Astrocyte (in vitro differentiated cells and primary cell): ENCODE measurements around the gene ENPP7. TPM values are rescaled to one million over a fixed set of nuclear protein-coding genes. Genes with fewer than 3 reads are reported as not detected.

Source experiments
- DNase-seq: peaks from one replicate; pipeline ENCODE4 v3.0.0-alpha.2; 2010; ENCODE audit warnings: low read depth
- FAIRE-seq: peaks from 2 replicates; lab custom pipeline; 2011; peaks lifted over from hg19 to GRCh38; lab: Jason Lieb, UNC
- H2AFZ ChIP-seq: 2 replicates; pipeline ENCODE4 v1.6.0; 2012; ENCODE audit warnings: low read depth, low read length, inconsistent platforms
- H3K27ac ChIP-seq: 2 replicates; pipeline ENCODE4 v1.5.1; 2011; ENCODE audit warnings: low read depth, low read length, inconsistent platforms
- H3K27me3 ChIP-seq: 2 replicates; pipeline ENCODE4 v1.6.0; 2011; ENCODE audit warnings: low read length, inconsistent platforms; ENCODE audit not compliant: insufficient read depth
- H3K36me3 ChIP-seq: 2 replicates; pipeline ENCODE4 v1.5.1; 2011; ENCODE audit warnings: low read length, inconsistent platforms; ENCODE audit not compliant: insufficient read depth
- H3K4me1 ChIP-seq: 2 replicates; pipeline ENCODE4 v1.5.1; 2011; ENCODE audit warnings: low read length, inconsistent platforms; ENCODE audit not compliant: insufficient read depth
- H3K4me2 ChIP-seq: 2 replicates; pipeline ENCODE4 v1.6.0; 2012; ENCODE audit warnings: low read length, inconsistent platforms
- H3K4me3 ChIP-seq: 2 replicates; pipeline ENCODE4 v1.5.1; 2011; ENCODE audit warnings: low read depth, mild to moderate bottlenecking, low read length, inconsistent platforms; ENCODE audit not compliant: insufficient read depth
- H3K79me2 ChIP-seq: 2 replicates; pipeline ENCODE4 v1.6.0; 2012; ENCODE audit warnings: mild to moderate bottlenecking, low read length, inconsistent platforms; ENCODE audit not compliant: insufficient read depth
- H3K9ac ChIP-seq: 2 replicates; pipeline ENCODE4 v1.6.0; 2012; ENCODE audit warnings: mild to moderate bottlenecking, low read length, inconsistent platforms
- H3K9me3 ChIP-seq: 2 replicates; pipeline ENCODE4 v1.5.1; 2012; ENCODE audit warnings: low read depth, mild to moderate bottlenecking, low read length, inconsistent platforms; ENCODE audit not compliant: insufficient read depth
- H4K20me1 ChIP-seq: 2 replicates; pipeline ENCODE4 v1.6.0; 2012; ENCODE audit warnings: low read length, inconsistent platforms; ENCODE audit not compliant: insufficient read depth
- H3K27ac Mint-ChIP-seq: one replicate; pipeline ENCODE4 v1.8.0; 2021; ENCODE audit warnings: mild to moderate bottlenecking, mixed read lengths; ENCODE audit not compliant: unreplicated experiment
- H3K27me3 Mint-ChIP-seq: one replicate; pipeline ENCODE4 v1.8.0; 2021; ENCODE audit warnings: low read depth, mixed read lengths; ENCODE audit not compliant: unreplicated experiment
- H3K36me3 Mint-ChIP-seq: one replicate; pipeline ENCODE4 v1.8.0; 2021; ENCODE audit warnings: low read depth, mixed read lengths; ENCODE audit not compliant: unreplicated experiment
- H3K4me1 Mint-ChIP-seq: one replicate; pipeline ENCODE4 v1.8.0; 2021; ENCODE audit warnings: low read depth, mixed read lengths; ENCODE audit not compliant: unreplicated experiment
- H3K4me3 Mint-ChIP-seq: one replicate; pipeline ENCODE4 v1.8.0; 2021; ENCODE audit warnings: mild to moderate bottlenecking, moderate library complexity, mixed read lengths; ENCODE audit not compliant: unreplicated experiment
- H3K9me3 Mint-ChIP-seq: one replicate; pipeline ENCODE4 v1.8.0; 2021; ENCODE audit warnings: mild to moderate bottlenecking, mixed read lengths; ENCODE audit not compliant: unreplicated experiment
- CTCF ChIP-seq: IDR thresholded peaks from 2 replicates; pipeline ENCODE4 v1.5.1; 2011; ENCODE audit warnings: low read depth, mild to moderate bottlenecking, inconsistent platforms, low read length, moderate library complexity; ENCODE audit not compliant: insufficient read depth
- EZH2 ChIP-seq: IDR thresholded peaks from 2 replicates; pipeline ENCODE4 v1.6.1; 2012; ENCODE audit warnings: mild to moderate bottlenecking, low read length, inconsistent platforms; ENCODE audit not compliant: insufficient read depth
- total RNA-seq: library from RNA; stranded (reverse); gene quantifications from 2 replicates; pipeline ENCODE4 v1.2.1, GENCODE V29; 2021

Gene ENPP7
- total RNA-seq, 1 donor from 2014 or later: not detected

DNA sequence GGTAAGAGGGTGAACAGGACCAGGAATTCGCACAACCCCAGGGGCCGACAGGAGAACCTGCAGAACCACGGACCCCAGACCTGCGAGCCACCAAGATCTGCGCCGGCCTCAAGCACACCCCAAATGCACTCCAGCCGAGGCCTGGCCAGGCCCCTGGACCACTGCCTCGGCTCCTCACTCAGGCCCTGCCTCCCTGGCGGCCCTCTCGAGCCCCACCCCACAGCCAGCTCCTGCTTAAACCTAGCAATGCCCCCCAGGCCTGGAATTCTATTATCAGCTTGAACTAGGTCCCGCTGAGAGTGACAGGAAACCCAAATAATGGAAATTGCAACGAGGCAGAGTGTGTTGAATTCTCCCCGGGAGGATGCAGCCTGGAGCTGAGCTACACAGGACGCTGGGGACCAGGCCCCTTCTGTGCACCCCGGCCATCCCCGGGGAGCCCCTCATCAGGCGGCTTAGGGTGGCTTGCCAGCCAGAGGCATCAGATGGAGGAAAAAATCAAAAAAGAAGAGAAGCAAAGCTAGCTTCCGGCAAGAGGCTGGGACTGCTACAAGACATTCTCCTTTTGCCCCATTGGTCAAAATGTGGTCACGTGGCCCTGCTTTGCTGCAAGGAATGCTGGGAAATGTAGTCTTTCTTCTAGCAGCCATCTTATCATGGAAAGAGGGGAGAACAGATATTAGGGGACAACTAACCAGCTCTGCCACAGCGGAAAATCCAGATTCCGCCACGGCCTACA lies 2.4 kb upstream of the ENPP7 start:
- no peaks in the 10 kb centered on the region for H3K36me3 ChIP-seq
- H4K20me1 ChIP-seq: no peaks in the 10 kb centered on the region
- Mint-ChIP-seq H3K4me3 (no peak overlapping the region), H3K9me3 (no peaks in the 10 kb centered on the region), H3K4me1 (no peaks in the 10 kb centered on the region), H3K27me3 (peaks cover 12% of the 10 kb centered on the region), H3K36me3 (peaks cover 2% of the 10 kb centered on the region), H3K27ac (peak overlapping the region; percentile 62)
- peak overlapping the region; percentile 85 for H3K4me2 ChIP-seq
- DNase-seq (peak; percentile 80), FAIRE-seq (peak; percentile 54)
- peak overlapping the region; percentile 52 for H3K9ac ChIP-seq
- no peaks in the 10 kb centered on the region for H3K27me3 ChIP-seq
- H3K9me3 ChIP-seq: no peaks in the 10 kb centered on the region
- H3K4me3 ChIP-seq: peak overlapping the region; percentile 42
- H3K27ac ChIP-seq: no peak overlapping the region
- TF ChIP-seq CTCF (no peak), EZH2 (no peak)
- H3K79me2 ChIP-seq: no peaks in the 10 kb centered on the region
- peak overlapping the region; percentile 98 for H2AFZ ChIP-seq
- peaks cover 4% of the 10 kb centered on the region for H3K4me1 ChIP-seq

GRCh38 chr17:79728908-79729471 lies 1.8 kb upstream of the ENPP7 start:
- Histone ChIP-seq H3K9me3 (no peaks in the 10 kb centered on the region), H4K20me1 (no peaks in the 10 kb centered on the region), H3K9ac (no peak overlapping the region), H3K36me3 (no peaks in the 10 kb centered on the region), H3K4me3 (no peak overlapping the region), H3K4me1 (peaks cover 4% of the 10 kb centered on the region), H3K27ac (no peak overlapping the region), H2AFZ (peak overlapping the region; percentile 98), H3K79me2 (no peaks in the 10 kb centered on the region), H3K27me3 (no peaks in the 10 kb centered on the region), H3K4me2 (peak overlapping the region; percentile 85)
- Mint-ChIP-seq H3K27me3 (peaks cover 14% of the 10 kb centered on the region), H3K36me3 (peaks cover 2% of the 10 kb centered on the region), H3K27ac (peak overlapping the region; percentile 34), H3K4me1 (no peaks in the 10 kb centered on the region), H3K4me3 (no peak overlapping the region), H3K9me3 (no peaks in the 10 kb centered on the region)
- FAIRE-seq (no peak), DNase-seq (no peak)
- no peak for TF ChIP-seq EZH2
- TF ChIP-seq CTCF: no peak

DNA sequence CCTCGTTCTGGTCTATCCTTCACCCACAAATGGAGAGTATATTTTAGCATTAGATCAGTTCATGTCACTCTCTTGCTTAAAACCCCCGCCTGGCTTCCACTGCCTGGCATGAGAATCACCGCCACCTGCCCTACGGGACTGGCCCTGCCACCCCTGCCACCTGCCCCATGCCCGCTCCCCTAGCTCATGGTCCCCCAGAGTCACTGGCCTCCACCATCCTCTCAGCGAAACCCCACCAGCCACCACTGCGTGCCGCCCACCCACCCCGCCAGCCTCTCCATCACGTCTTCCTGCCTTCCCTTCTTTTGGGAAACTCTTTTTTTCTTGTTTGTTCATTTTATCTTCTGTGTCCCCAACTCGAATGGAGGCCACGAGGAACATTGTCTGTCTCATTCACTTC lies 982 bp upstream of the ENPP7 start:
- Histone ChIP-seq H3K4me1 (peaks cover 4% of the 10 kb centered on the region), H3K9me3 (no peaks in the 10 kb centered on the region), H3K27me3 (no peaks in the 10 kb centered on the region), H3K27ac (no peak overlapping the region), H4K20me1 (no peaks in the 10 kb centered on the region), H3K9ac (no peak overlapping the region), H3K4me2 (no peak overlapping the region), H3K4me3 (no peak overlapping the region), H2AFZ (no peak overlapping the region), H3K36me3 (no peaks in the 10 kb centered on the region), H3K79me2 (no peaks in the 10 kb centered on the region)
- Mint-ChIP-seq H3K4me3 (no peak overlapping the region), H3K27ac (no peak overlapping the region), H3K27me3 (peaks cover 16% of the 10 kb centered on the region), H3K9me3 (peaks cover 1% of the 10 kb centered on the region), H3K4me1 (no peaks in the 10 kb centered on the region), H3K36me3 (peaks cover 2% of the 10 kb centered on the region)
- DNase-seq (no peak), FAIRE-seq (no peak)
- TF ChIP-seq CTCF (no peak), EZH2 (no peak)
